A549 (cell line): Measurements from ENCODE around the gene PPP1R18.

Source experiments
- BCL3 ChIP-seq: fragments of >200 bp; sonication (Bioruptor Twin); formaldehyde crosslinking; IDR thresholded peaks from 3 replicates; pipeline ENCODE4 v1.6.1; 2016
- CTCF ChIP-seq: fragments of >200 bp; sonication (Bioruptor Twin); formaldehyde crosslinking; IDR thresholded peaks from 3 replicates; pipeline ENCODE4 v1.5.1; 2016
- JUN ChIP-seq, 2 experiments: fragments of >200 bp; sonication (Bioruptor Twin); formaldehyde crosslinking; IDR thresholded peaks; 2 replicates in 1 of 2; 3 replicates in 1 of 2; pipeline ENCODE4 v1.6.1; 2016 to 2017
- MAFK ChIP-seq: fragments of 450-650 bp; IDR thresholded peaks from 2 replicates; pipeline ENCODE4 v1.6.1; 2014; ENCODE audit not compliant: partially characterized antibody
- MYC ChIP-seq: IDR thresholded peaks from 2 replicates; pipeline ENCODE4 v1.6.1; 2012; ENCODE audit warnings: mild to moderate bottlenecking, inconsistent platforms, low read length, improper control_type of control experiment, borderline replicate concordance
- ZFP36 ChIP-seq: fragments of 450-650 bp; IDR thresholded peaks from 2 replicates; pipeline ENCODE4 v1.6.1; 2014; ENCODE audit warnings: borderline replicate concordance; ENCODE audit not compliant: partially characterized antibody

- no peak for TF ChIP-seq MYC
- TF ChIP-seq MAFK: no peak
- no peak for TF ChIP-seq BCL3
- TF ChIP-seq CTCF: no peak
- TF ChIP-seq ZFP36: no peak
- no peak for TF ChIP-seq JUN (IDR thresholded peaks at IDR 0.05)
These were observed 49.3 kb upstream of the PPP1R18 start for GRCh38 chr6:30735668-30736314.
